ENCODE results near the gene NAA35. TPM values are rescaled to one million over a fixed set of nuclear protein-coding genes. Genes with fewer than 3 reads are reported as not detected.

The NAA35 gene
- total RNA-seq, 1 experiment from 2014 or later, result 12.2 TPM

GRCh38 chr9:86040861-86041155 is 99.9 kb downstream of the NAA35 start:
- H2AFZ ChIP-seq (ENCODE audit: low read length), result no peak overlapping the region
- CTCF ChIA-PET, result no interaction called here

GRCh38 chr9:86041311-86041741 is 100.4 kb downstream of the NAA35 start:
- H3K79me2 ChIP-seq (ENCODE audit: low read length), result no peaks in the 10 kb centered on the region
- H3K9ac ChIP-seq (ENCODE audit: low read length), result no peak overlapping the region
- H2AFZ ChIP-seq (ENCODE audit: low read length), result no peak overlapping the region
- ChIA-PET POLR2A (ENCODE audit: unreplicated experiment) (interaction anchor here (0.7 kb wide), 1 partner anchor 57 kb away, joined by 5 read pairs; no protein-coding TSS in a partner anchor), CTCF (no interaction called here)
- no peaks in the 10 kb centered on the region for H3K9me3 ChIP-seq (ENCODE audit: low read length)
- no peaks in the 10 kb centered on the region for H3K27me3 ChIP-seq (ENCODE audit: low read length)
- ATAC-seq (no peak), DNase-seq (no peak)
- no peaks in the 10 kb centered on the region for H3K9me2 ChIP-seq (replicated peaks; ENCODE audit: low read length)
- no peak overlapping the region for H3K4me3 ChIP-seq (ENCODE audit: low read length)
- no peak for TF ChIP-seq EZH2 (IDR thresholded peaks at IDR 0.05; ENCODE audit: low read length, unreplicated experiment)
- no peak for TF ChIP-seq EZH2phosphoT487 (IDR thresholded peaks at IDR 0.05; ENCODE audit: borderline replicate concordance, low read length)
- no peak for TF ChIP-seq CTCF (conservative IDR thresholded peaks at IDR 0.05; ENCODE audit: low read depth, low read length)
- no peaks in the 10 kb centered on the region for H3F3A ChIP-seq (ENCODE audit: low read length, unreplicated experiment)
- H3K4me1 ChIP-seq (ENCODE audit: insufficient read depth, low read length), result peaks cover 2% of the 10 kb centered on the region; the same call in 1 of the 2 replicates
- H4K20me1 ChIP-seq (ENCODE audit: low read length), result no peaks in the 10 kb centered on the region
- intact Hi-C loops (cut with micrococcal nuclease), result no loop called here
- no peak overlapping the region for H3K27ac ChIP-seq (ENCODE audit: low read length)
- no TSS peak for BruUV-seq (replicated peaks)
- H3K36me3 ChIP-seq (ENCODE audit: low read depth, low read length), result no peaks in the 10 kb centered on the region
- H3K4me2 ChIP-seq (ENCODE audit: low read length), result no peak overlapping the region

More at GRCh38 chr9:86040861-86041155, 99.9 kb downstream of the NAA35 start:
- no peaks in the 10 kb centered on the region for H3K9me3 ChIP-seq (ENCODE audit: low read length)
- no peak overlapping the region for H3K9ac ChIP-seq (ENCODE audit: low read length)
- no peak for ATAC-seq
- intact Hi-C loops (cut with micrococcal nuclease), result no loop called here
- no peak overlapping the region for H3K4me2 ChIP-seq (ENCODE audit: low read length)
- DNase-seq, result no peak
- POLR2A ChIA-PET (ENCODE audit: unreplicated experiment), result no interaction called here
- no peak overlapping the region for H3K4me3 ChIP-seq (ENCODE audit: low read length)
- no peaks in the 10 kb centered on the region for H3K79me2 ChIP-seq (ENCODE audit: low read length)
- no peak overlapping the region for H3K27ac ChIP-seq (ENCODE audit: low read length)
- H3K36me3 ChIP-seq (ENCODE audit: low read depth, low read length), result no peaks in the 10 kb centered on the region
- H3K9me2 ChIP-seq (replicated peaks; ENCODE audit: low read length), result no peaks in the 10 kb centered on the region
- H3K4me1 ChIP-seq (ENCODE audit: insufficient read depth, low read length), result no peaks in the 10 kb centered on the region
- no peaks in the 10 kb centered on the region for H3K27me3 ChIP-seq (ENCODE audit: low read length)
- no peaks in the 10 kb centered on the region for H3F3A ChIP-seq (ENCODE audit: low read length, unreplicated experiment)
- TF ChIP-seq EZH2 (IDR thresholded peaks at IDR 0.05; ENCODE audit: low read length, unreplicated experiment), result no peak
- no peak for TF ChIP-seq EZH2phosphoT487 (IDR thresholded peaks at IDR 0.05; ENCODE audit: borderline replicate concordance, low read length)
- TF ChIP-seq CTCF (conservative IDR thresholded peaks at IDR 0.05; ENCODE audit: low read depth, low read length), result no peak
- no peaks in the 10 kb centered on the region for H4K20me1 ChIP-seq (ENCODE audit: low read length)
- no TSS peak for BruUV-seq (replicated peaks)

GRCh38 chr9:86042199-86042978 is 101.4 kb downstream of the NAA35 start:
- Histone ChIP-seq H2AFZ (ENCODE audit: low read length) (no peak overlapping the region), H3K36me3 (ENCODE audit: low read depth, low read length) (no peaks in the 10 kb centered on the region), H3K9ac (ENCODE audit: low read length) (no peak overlapping the region), H3K4me3 (ENCODE audit: low read length) (no peak overlapping the region), H3K9me3 (ENCODE audit: low read length) (no peaks in the 10 kb centered on the region), H3F3A (ENCODE audit: low read length, unreplicated experiment) (no peaks in the 10 kb centered on the region), H3K4me1 (ENCODE audit: insufficient read depth, low read length) (peaks cover 11% of the 10 kb centered on the region; the same call in 1 of the 2 replicates), H4K20me1 (ENCODE audit: low read length) (no peaks in the 10 kb centered on the region), H3K9me2 (replicated peaks; ENCODE audit: low read length) (no peaks in the 10 kb centered on the region), H3K27me3 (ENCODE audit: low read length) (no peaks in the 10 kb centered on the region), H3K4me2 (ENCODE audit: low read length) (no peak overlapping the region), H3K27ac (ENCODE audit: low read length) (no peak overlapping the region), H3K79me2 (ENCODE audit: low read length) (no peaks in the 10 kb centered on the region)
- no TSS peak for BruUV-seq (replicated peaks)
- TF ChIP-seq EZH2phosphoT487 (IDR thresholded peaks at IDR 0.05; ENCODE audit: borderline replicate concordance, low read length) (no peak), EZH2 (IDR thresholded peaks at IDR 0.05; ENCODE audit: low read length, unreplicated experiment) (no peak), CTCF (conservative IDR thresholded peaks at IDR 0.05; ENCODE audit: low read depth, low read length) (no peak)
- intact Hi-C loops (cut with micrococcal nuclease), result no loop called here
- ATAC-seq, result no peak
- CTCF ChIA-PET, result no interaction called here
- POLR2A ChIA-PET (ENCODE audit: unreplicated experiment), result interaction anchor here (0.7 kb wide), 1 partner anchor 56 kb away, joined by 5 read pairs; no protein-coding TSS in a partner anchor
- DNase-seq, result no peak
